Gastrocnemius medialis (tissue), 4 donors: ENCODE data around the gene PRKN.

Experiments used
- POLR2A ChIP-seq, 2 donors: fragments of 450-650 bp; IDR thresholded peaks; one replicate each; pipeline ENCODE4 v1.6.1; 2017; ENCODE audit warnings: antibody characterized with exemption in 2 of 2, mild to moderate bottlenecking in 2 of 2, moderate library complexity in 2 of 2
- TF ChIP-seq, protein P1 (sequence below), 5 experiments: fragments of 450-650 bp in 3 of 5; fragments of 200-600 bp in 2 of 5; sonication (generic) in 2 of 5; IDR thresholded peaks in 4 of 5; conservative IDR thresholded peaks in 1 of 5; 1 replicate in 4 of 5; 2 replicates in 1 of 5; pipeline ENCODE4 v1.5.1; 2016 to 2019; ENCODE audit warnings: antibody characterized with exemption in 5 of 5, mild to moderate bottlenecking in 3 of 5, moderate library complexity in 3 of 5

DNA sequence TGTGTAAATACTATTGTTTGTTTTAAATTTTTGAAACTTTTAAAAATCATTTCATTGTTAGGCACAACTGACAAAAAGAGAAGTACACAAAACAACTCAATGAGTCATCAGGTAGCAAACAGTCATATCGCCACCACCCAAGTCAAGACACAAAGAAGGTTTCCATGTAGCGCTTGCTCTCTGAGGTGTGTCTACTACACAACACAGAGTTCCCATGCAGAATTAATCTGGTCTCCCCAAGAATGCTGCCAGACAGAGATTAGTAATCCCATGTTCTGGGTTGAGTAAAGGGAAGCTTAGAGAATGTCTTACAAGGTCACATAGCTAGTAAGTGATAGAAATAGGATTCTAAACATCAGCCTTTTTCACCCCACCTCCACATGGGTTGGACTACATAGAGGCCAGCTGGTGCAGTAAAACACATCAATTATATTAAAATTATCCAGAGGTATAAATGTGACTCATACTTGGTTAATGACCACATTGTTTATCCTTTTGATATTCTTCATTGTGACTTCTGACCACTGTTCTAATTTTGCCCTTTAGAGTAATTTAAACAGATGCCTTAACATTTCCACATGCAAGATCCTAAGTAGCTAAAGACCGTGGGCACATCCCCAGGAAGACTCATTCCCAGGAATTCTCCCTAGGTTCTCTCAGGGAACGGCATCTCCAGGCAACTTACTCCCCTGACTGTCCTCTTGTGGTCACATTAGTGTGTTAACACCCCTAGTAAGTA lies 413.5 kb downstream of the PRKN start:
- TF ChIP-seq, protein P1, sequence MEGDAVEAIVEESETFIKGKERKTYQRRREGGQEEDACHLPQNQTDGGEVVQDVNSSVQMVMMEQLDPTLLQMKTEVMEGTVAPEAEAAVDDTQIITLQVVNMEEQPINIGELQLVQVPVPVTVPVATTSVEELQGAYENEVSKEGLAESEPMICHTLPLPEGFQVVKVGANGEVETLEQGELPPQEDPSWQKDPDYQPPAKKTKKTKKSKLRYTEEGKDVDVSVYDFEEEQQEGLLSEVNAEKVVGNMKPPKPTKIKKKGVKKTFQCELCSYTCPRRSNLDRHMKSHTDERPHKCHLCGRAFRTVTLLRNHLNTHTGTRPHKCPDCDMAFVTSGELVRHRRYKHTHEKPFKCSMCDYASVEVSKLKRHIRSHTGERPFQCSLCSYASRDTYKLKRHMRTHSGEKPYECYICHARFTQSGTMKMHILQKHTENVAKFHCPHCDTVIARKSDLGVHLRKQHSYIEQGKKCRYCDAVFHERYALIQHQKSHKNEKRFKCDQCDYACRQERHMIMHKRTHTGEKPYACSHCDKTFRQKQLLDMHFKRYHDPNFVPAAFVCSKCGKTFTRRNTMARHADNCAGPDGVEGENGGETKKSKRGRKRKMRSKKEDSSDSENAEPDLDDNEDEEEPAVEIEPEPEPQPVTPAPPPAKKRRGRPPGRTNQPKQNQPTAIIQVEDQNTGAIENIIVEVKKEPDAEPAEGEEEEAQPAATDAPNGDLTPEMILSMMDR (IDR thresholded peaks at IDR 0.05 in 4 of 5, conservative IDR thresholded peaks at IDR 0.05 in 1 of 5): no peak
- no peak for TF ChIP-seq POLR2A (IDR thresholded peaks at IDR 0.05)
